Spleen (tissue), 7 donors: ENCODE results near the gene AIDA.

ENCODE experiments used
- POLR2A ChIP-seq, 3 donors: fragments of 450-650 bp; IDR thresholded peaks; one replicate each; pipeline ENCODE4 v1.5.1; 2017; ENCODE audit warnings: antibody characterized with exemption in 3 of 3, mild to moderate bottlenecking in 1 of 3
- POLR2AphosphoS5 ChIP-seq, 3 donors: sonication (generic); formaldehyde crosslinking; IDR thresholded peaks; one replicate each; pipeline ENCODE4 v1.5.1; 2017; ENCODE audit warnings: antibody characterized with exemption in 3 of 3
- TF ChIP-seq, protein P1 (sequence below), 11 experiments: fragments of 200-600 bp in 7 of 11; fragments of 450-650 bp in 4 of 11; sonication (generic) in 4 of 11; IDR thresholded peaks in 8 of 11; conservative IDR thresholded peaks in 3 of 11; 1 replicate in 7 of 11; 2 replicates in 4 of 11; pipeline versions ENCODE4 v1.4.0 to v1.8.0; 2016 to 2021; ENCODE audit warnings: antibody characterized with exemption in 11 of 11, inconsistent platforms in 4 of 11, mild to moderate bottlenecking in 1 of 11
- donor health status: DM: no; HTN: no; CAD: no; lungs with moderate emphysema.
- donor health status: DM: no; HTN: no; CAD: no.
- donor health status: DM: no; HTN: no; CAD: no.

DNA sequence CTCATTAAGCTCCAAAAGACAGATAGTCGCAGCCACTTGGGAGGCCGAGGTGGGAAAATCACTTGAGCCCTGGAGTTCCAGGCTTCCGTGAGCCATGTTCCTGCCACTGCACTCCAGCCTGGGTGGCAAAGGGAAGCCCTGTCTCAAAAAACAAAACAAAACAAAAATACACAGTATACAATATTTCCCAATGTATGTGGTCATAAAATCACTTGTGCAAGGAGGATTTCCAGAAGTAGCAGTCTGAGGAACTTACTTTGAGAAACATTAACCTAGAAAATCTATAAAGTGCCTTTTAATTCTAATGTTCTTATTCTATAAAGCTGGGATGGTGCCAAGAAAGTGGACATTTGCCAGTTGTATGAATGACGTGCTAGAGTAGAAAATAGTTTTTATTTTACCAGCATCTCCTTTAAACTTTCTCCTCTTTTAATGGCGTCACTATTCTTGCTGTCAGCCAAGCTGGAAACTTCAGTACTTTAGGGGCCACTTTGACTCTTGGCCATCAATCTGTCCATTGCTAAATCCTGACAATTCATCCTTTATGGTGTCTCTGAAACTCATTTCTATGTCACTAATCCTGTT lies 47.3 kb upstream of the AIDA start:
- TF ChIP-seq POLR2A (IDR thresholded peaks at IDR 0.05) (no peak), POLR2AphosphoS5 (IDR thresholded peaks at IDR 0.05) (no peak)
- TF ChIP-seq, protein P1, sequence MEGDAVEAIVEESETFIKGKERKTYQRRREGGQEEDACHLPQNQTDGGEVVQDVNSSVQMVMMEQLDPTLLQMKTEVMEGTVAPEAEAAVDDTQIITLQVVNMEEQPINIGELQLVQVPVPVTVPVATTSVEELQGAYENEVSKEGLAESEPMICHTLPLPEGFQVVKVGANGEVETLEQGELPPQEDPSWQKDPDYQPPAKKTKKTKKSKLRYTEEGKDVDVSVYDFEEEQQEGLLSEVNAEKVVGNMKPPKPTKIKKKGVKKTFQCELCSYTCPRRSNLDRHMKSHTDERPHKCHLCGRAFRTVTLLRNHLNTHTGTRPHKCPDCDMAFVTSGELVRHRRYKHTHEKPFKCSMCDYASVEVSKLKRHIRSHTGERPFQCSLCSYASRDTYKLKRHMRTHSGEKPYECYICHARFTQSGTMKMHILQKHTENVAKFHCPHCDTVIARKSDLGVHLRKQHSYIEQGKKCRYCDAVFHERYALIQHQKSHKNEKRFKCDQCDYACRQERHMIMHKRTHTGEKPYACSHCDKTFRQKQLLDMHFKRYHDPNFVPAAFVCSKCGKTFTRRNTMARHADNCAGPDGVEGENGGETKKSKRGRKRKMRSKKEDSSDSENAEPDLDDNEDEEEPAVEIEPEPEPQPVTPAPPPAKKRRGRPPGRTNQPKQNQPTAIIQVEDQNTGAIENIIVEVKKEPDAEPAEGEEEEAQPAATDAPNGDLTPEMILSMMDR (IDR thresholded peaks at IDR 0.05 in 8 of 11, conservative IDR thresholded peaks at IDR 0.05 in 3 of 11) = no peak
